Activated effector memory CD4-positive, alpha-beta T cell treated with Interleukin-2 at 50 U/mL for 16 hours (primary cell): Measurements from ENCODE around the gene FOXP3.
"Not testable (repeated sequence)": the region's sequence is repeated elsewhere in the genome, so short reads cannot be mapped to it uniquely, and the experiment has no call there.

Experiments used
- DNase-seq: peaks from one replicate; pipeline ENCODE4 v3.0.0-alpha.2; 2020

Gene FOXP3

GRCh38 chrX:49264460-49264859 lies at the start of gene FOXP3:
FOXP3 (minus strand) TSS chrX:49264710; CDS start chrX:49258505, 6,205 bp downstream.
- DNase-seq, result no peak

GRCh38 chrX:49312176-49312575 lies 47.7 kb upstream of the FOXP3 start:
- no peak for DNase-seq

GRCh38 chrX:49310371-49310770 lies 45.9 kb upstream of the FOXP3 start:
- no peak for DNase-seq

- DNase-seq, result no peak
These were observed 45.0 kb upstream of the FOXP3 start for GRCh38 chrX:49309401-49309981.

- peak; percentile 7 for DNase-seq
These were observed 44.2 kb upstream of the FOXP3 start for GRCh38 chrX:49308604-49309269.

- not testable (repeated sequence) for DNase-seq
These were observed 43.3 kb upstream of the FOXP3 start for GRCh38 chrX:49307775-49308174.

GRCh38 chrX:49303346-49303745 lies 38.8 kb upstream of the FOXP3 start, which contains the start of gene GAGE10:
GAGE10 (plus strand) TSS chrX:49303646; CDS start chrX:49304860, 1,214 bp downstream.
- no peak for DNase-seq

GRCh38 chrX:49300703-49301102 lies 36.2 kb upstream of the FOXP3 start:
- no peak for DNase-seq

GRCh38 chrX:49299293-49299692 lies 34.8 kb upstream of the FOXP3 start:
- not testable (repeated sequence) for DNase-seq

GRCh38 chrX:49292400-49293362 lies 28.2 kb upstream of the FOXP3 start:
- no peak for DNase-seq

- peak; percentile 49 for DNase-seq
These were observed 27.3 kb upstream of the FOXP3 start for GRCh38 chrX:49291615-49292337.

GRCh38 chrX:49290215-49290614 lies 25.7 kb upstream of the FOXP3 start:
- no peak for DNase-seq

GRCh38 chrX:49287665-49288064 lies 23.2 kb upstream of the FOXP3 start:
- no peak for DNase-seq

- no peak for DNase-seq
These were observed 22.1 kb upstream of the FOXP3 start for GRCh38 chrX:49286581-49286980.

- no peak for DNase-seq
These were observed 21.6 kb upstream of the FOXP3 start for GRCh38 chrX:49286136-49286535.

GRCh38 chrX:49284212-49284611 lies 19.7 kb upstream of the FOXP3 start:
- DNase-seq, result no peak

GRCh38 chrX:49282647-49283011 lies 18.1 kb upstream of the FOXP3 start:
- no peak for DNase-seq

- DNase-seq, result no peak
These were observed 13.6 kb upstream of the FOXP3 start for GRCh38 chrX:49278081-49278480.

GRCh38 chrX:49277535-49277830 lies 13.0 kb upstream of the FOXP3 start:
- DNase-seq, result no peak

GRCh38 chrX:49276671-49277534 lies 12.4 kb upstream of the FOXP3 start:
- no peak for DNase-seq

GRCh38 chrX:49276207-49276606 lies 11.7 kb upstream of the FOXP3 start:
- no peak for DNase-seq

GRCh38 chrX:49273181-49273727 lies 8.7 kb upstream of the FOXP3 start:
- peak; percentile 24 for DNase-seq
